ENCODE measurements around the gene BICD1. TPM values are rescaled to one million over a fixed set of nuclear protein-coding genes. Genes with fewer than 3 reads are reported as not detected.
A peak's percentile ranks its signal among the peaks of the same experiment; 100 is the strongest.

The BICD1 gene
- total RNA-seq = 33.8 TPM

DNA sequence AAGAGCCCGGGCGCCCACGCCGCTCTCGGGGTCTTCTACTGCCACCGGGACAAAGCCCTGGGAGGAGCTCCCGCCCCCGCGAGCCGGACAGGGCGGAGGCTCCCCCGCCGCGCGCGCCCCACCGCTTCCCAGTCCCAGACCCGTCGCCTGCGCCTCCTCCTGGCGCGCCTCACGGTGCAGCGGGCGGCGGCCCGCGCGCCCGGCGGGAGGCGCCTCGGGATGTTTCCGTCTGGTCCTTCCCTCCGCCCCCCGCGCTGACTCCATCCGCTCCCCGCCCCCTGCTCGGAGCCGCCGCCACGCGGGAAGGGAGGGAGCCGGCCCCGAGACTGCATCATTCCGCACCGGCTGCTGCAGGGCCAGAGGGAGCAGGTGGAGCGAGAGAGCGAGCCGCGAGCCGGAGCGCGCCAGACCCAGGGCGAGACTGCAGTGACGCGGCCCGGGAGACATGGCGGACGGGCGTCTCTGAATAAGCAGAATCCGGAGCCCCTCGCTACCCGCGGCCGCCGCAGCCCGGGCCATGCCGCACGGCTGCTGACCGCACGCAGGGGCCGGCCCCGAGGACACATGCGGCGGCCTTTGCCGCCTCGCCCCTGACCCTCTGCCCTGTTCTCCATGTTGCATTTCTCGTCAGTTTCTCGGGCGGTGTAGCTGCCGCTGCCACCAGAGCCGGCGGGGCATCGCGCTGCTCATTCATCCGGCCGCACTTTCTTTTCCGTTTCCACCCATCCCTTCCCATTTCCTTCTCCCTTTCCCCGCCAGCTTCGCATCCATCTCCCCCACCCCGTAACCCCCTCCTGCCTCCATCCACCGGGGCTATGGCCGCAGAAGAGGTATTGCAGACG lies at the start of gene BICD1:
Gene BICD1, plus strand, starts transcription at position 331 of the 842 bp plus-strand sequence. Its CDS starts 485 bp downstream, at position 816.
- no peaks in the 10 kb centered on the region for H3K27me3 ChIP-seq
- peak; percentile 29 to 37 (median 33) for TF ChIP-seq CTCF (IDR thresholded peaks at IDR 0.05)
- no peaks in the 10 kb centered on the region for H3K36me3 ChIP-seq
- peak within 1 kb of the TSS; percentile 86 to 95 for H3K27ac ChIP-seq
- no peaks in the 10 kb centered on the region for H3K9me3 ChIP-seq
- peaks cover 0 to 5% of the 10 kb centered on the region in 2 donors for H3K4me1 ChIP-seq
- peak within 1 kb of the TSS; percentile 76 to 99 for H3K4me3 ChIP-seq
- DNase-seq (ENCODE audit: low spot score in 2 of 2) = peak; percentile 68 to 96
- intact Hi-C loops (cut with DNase I) = loop anchor here (1.0 to 10.0 kb wide), 10 partner anchors 9 to 1918 kb away; partner anchors contain the start of genes ALG10, AMN1, ETFBKMT and FGD4

DNA sequence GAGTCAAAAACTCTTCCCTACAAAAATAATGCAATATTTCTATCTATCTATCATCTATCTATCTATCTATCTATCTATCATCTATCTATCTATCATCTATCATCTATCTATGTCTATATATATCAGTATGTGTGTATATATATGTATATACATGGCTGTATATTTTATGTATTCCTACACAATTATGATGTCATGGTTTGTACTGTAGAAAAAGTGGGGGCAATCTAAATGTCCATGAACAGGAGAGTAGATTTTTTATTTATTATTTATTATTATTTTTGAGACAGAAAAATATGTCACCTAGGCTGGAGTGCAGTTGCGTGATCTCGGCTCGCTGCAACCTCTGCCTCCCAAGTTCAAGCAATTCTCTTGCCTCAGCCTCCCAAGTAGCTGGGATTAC lies 45.6 kb upstream of the BICD1 start:
- H3K9me3 ChIP-seq = no peaks in the 10 kb centered on the region
- intact Hi-C loops (cut with DNase I) = loop anchor here (5.0 kb wide), 1 partner anchor 241 kb away; no protein-coding TSS in a partner anchor
- no peaks in the 10 kb centered on the region for H3K36me3 ChIP-seq
- TF ChIP-seq CTCF (IDR thresholded peaks at IDR 0.05) = no peak
- DNase-seq (ENCODE audit: low spot score in 2 of 2) = no peak
- H3K4me1 ChIP-seq = no peaks in the 10 kb centered on the region
- no peaks in the 10 kb centered on the region for H3K27me3 ChIP-seq
- no peak overlapping the region for H3K4me3 ChIP-seq
- H3K27ac ChIP-seq = no peak overlapping the region

- intact Hi-C loops (cut with DNase I) = loop anchor here (5.0 kb wide), 1 partner anchor 239 kb away; no protein-coding TSS in a partner anchor
- no peak overlapping the region for H3K27ac ChIP-seq
These were observed 43.8 kb upstream of the BICD1 start for GRCh38 chr12:32062881-32063280.

DNA sequence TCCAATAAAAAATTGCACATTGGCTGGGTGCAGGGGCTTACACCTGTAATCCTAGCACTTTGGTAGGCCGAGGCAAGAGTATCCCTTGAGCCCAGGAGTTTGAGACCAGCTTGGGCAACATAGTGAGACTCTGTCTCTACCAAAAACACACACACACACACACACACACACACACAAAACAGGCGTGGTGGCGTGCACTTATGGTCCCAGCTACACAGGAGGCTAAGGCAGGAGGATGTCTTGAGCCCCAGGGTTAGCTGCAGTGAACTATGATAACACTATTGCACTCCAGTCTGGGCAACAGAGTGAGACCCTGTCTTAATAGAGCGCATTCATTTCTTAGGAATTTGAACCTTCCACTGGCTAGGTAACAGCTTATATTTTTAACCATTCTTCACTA lies 42.9 kb upstream of the BICD1 start:
- no peaks in the 10 kb centered on the region for H3K9me3 ChIP-seq
- no peak for TF ChIP-seq CTCF (IDR thresholded peaks at IDR 0.05)
- no peak overlapping the region for H3K27ac ChIP-seq
- no peak overlapping the region for H3K4me3 ChIP-seq
- H3K27me3 ChIP-seq = no peaks in the 10 kb centered on the region
- intact Hi-C loops (cut with DNase I) = loop anchor here (5.0 kb wide), 1 partner anchor 239 kb away; no protein-coding TSS in a partner anchor
- H3K36me3 ChIP-seq = no peaks in the 10 kb centered on the region
- no peak for DNase-seq (ENCODE audit: low spot score in 2 of 2)
- H3K4me1 ChIP-seq = no peaks in the 10 kb centered on the region

More at GRCh38 chr12:32062881-32063280, 43.8 kb upstream of the BICD1 start:
- no peaks in the 10 kb centered on the region for H3K9me3 ChIP-seq
- H3K27me3 ChIP-seq = no peaks in the 10 kb centered on the region
- no peak for DNase-seq (ENCODE audit: low spot score in 2 of 2)
- H3K36me3 ChIP-seq = no peaks in the 10 kb centered on the region
- no peak overlapping the region for H3K4me3 ChIP-seq
- H3K4me1 ChIP-seq = no peaks in the 10 kb centered on the region
- no peak for TF ChIP-seq CTCF (IDR thresholded peaks at IDR 0.05)

DNA sequence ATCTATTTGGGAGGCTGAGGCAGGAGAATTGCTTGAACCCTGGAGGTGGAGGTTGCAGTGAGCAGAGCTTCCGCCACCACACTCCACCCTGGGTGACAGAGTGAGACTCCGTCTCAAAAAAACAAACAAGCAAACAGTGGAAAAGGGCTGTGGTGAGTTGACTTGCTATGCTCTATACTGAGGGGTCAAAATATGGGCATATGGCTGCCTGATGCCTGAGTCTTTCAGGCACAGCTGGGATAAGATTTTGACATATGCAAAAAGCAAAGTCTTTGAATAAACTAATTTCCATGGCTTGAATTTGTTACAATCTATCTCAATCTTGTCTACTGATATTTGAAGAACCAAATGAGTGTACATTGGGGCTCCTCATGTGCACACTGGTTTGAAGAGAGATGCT lies 40.4 kb upstream of the BICD1 start:
- Histone ChIP-seq H3K4me1 (no peaks in the 10 kb centered on the region), H3K4me3 (no peak overlapping the region), H3K36me3 (no peaks in the 10 kb centered on the region), H3K27ac (no peak overlapping the region), H3K9me3 (no peaks in the 10 kb centered on the region), H3K27me3 (no peaks in the 10 kb centered on the region)
- intact Hi-C loops (cut with DNase I) = no loop called here
- no peak for TF ChIP-seq CTCF (IDR thresholded peaks at IDR 0.05)
- DNase-seq (ENCODE audit: low spot score in 2 of 2) = no peak

Measured in ascending aorta (tissue), 2 donors.